ENCODE measurements around the gene GRIA4.

GRCh38 chr11:105636496-105636895 lies 26.6 kb downstream of the GRIA4 start:
- TF ChIP-seq CTCF (IDR thresholded peaks at IDR 0.05; ENCODE audit: insufficient read depth, low read length, poor library complexity, severe bottlenecking) (no peak), EZH2phosphoT487 (conservative IDR thresholded peaks at IDR 0.05; ENCODE audit: low read length) (no peak)
